Mucosa of gallbladder (tissue), 1 donor: ENCODE measurements around the gene CEP128. TPM values are rescaled to one million over a fixed set of nuclear protein-coding genes. Genes with fewer than 3 reads are reported as not detected.

Source experiments
- DNase-seq: peaks from one replicate; pipeline ENCODE4 v3.0.0-alpha.2; 2020; ENCODE audit warnings: low spot score
- total RNA-seq: library from RNA; stranded (reverse); gene quantifications from one replicate; pipeline ENCODE4 v1.2.1, GENCODE V29; 2021
- donor health status: DM: no; HTN: no; CAD: no.

The CEP128 gene
- total RNA-seq, 1 donor from 2014 or later: 4.9 TPM

GRCh38 chr14:80772504-80772903, 169.0 kb downstream of the CEP128 start:
- DNase-seq: no peak

DNA sequence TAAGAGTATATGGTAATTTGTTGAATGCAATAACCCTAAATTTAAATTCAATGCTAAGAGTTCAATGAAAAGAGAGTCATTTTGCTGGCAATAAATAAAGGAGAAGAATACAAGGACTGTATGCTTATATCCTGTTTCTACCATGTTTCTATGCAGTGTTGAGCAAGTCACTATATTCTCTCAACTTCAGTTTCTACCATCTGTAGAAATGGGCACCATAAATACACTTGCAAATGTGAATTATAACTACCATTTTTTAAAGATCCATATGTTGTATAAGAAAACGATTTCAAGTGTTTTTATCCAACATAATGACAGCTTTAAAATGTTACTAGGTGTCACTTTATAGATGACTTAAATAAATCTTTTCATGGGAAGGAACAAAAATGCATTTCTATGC, 170.3 kb downstream of the CEP128 start:
- no peak for DNase-seq

DNA sequence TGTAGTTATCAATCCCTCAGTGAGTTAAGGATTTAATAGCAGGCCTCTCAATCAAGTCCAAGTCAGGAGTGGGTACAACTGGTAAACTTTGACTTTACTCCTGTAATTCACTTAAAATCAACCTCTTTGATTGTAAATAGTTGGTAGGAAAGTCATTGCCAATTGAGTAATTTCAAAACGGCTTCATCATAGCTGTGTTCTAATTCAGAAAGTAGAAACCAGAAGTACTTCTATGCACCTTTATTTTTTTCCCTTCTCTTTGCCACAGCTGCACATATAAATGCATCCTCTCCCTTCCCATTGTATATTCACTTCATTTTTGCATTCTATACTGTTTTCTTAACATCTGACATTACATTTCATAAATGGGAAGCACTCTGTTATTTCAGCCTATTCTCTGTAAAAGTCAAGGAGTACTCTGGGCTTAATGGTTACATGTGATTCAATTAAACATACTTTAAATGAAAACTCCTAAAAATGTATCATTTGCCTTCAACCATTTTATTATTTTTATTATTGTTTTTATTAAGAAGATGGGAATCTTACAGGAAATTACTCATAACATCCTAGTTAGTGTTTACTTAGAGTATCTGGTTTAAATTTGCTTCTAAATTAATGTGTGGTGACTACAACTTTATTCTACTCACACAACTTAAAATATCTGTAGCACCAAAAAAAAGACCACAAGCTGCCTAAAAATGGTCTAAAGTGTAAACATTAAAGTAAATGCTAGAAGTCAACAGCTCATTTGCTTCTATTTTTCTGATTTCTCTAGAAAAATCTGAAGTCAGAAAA, 171.2 kb downstream of the CEP128 start:
- no peak for DNase-seq

GRCh38 chr14:80768646-80769045, 172.9 kb downstream of the CEP128 start:
- DNase-seq: no peak

- DNase-seq: no peak
Observed at GRCh38 chr14:80764921-80765507, 176.5 kb downstream of the CEP128 start.

GRCh38 chr14:80764496-80764895, 177.0 kb downstream of the CEP128 start:
- no peak for DNase-seq

- DNase-seq: no peak
Observed at GRCh38 chr14:80762641-80763228, 178.8 kb downstream of the CEP128 start.

- no peak for DNase-seq
Observed at GRCh38 chr14:80754696-80755095, 186.8 kb downstream of the CEP128 start.

GRCh38 chr14:80751285-80751684, 190.3 kb downstream of the CEP128 start:
- DNase-seq: no peak

- no peak for DNase-seq
Observed at GRCh38 chr14:80726211-80726610, 215.3 kb downstream of the CEP128 start.

- DNase-seq: no peak
Observed at GRCh38 chr14:80718940-80719339, 222.6 kb downstream of the CEP128 start.

DNA sequence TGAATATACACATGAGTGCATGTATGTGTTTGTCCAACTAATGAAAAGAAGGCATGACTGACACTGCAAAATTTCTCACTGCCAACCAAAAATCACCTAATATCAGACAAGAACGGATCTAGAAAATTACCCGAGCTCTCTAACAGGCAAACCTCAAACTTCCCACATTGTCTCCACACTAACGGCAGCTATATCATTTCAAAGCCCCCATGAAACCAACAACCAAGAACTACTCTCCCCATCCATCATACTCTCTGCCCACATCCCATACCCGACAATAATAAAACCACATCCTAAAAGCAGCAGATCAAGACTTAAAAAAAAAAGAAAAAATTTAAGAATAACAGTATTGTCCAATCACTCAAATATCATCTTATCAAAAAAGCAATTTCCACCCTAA, 227.1 kb downstream of the CEP128 start:
- no peak for DNase-seq

DNA sequence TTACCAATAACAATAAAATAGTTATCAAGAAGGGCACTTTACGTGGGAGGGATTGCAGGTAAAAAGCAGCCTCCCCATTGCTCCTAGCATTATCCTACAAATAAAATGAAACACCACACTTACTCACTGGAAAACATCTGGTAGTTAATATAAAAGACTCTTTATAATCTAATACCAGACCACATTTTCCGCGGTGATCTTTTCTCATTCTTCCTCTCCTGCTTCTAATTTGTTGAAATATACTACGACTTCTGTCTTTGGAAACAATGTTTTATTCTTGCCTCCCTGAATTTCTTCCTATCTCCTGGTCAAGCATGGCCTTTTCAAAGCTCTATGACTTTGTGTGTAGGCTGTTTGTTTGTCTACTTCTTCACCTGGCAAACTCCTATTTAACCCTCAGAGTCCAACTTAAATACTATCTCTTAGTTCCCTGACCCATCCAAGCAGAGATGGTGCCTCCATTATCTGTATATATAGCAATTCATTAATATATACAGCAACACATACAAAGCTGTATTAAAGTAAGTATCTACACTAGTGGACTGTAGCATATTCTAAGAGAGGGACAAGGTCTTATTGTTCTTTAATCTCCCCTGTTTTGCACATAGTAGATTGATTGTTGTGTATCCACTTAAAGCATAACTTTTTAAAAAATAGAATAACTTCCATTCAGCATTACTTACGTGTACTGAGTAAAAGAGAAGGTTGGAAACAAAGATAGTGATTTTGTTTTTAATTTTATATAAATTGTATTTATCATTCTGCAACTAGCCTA, 228.3 kb downstream of the CEP128 start:
- DNase-seq: no peak

DNA sequence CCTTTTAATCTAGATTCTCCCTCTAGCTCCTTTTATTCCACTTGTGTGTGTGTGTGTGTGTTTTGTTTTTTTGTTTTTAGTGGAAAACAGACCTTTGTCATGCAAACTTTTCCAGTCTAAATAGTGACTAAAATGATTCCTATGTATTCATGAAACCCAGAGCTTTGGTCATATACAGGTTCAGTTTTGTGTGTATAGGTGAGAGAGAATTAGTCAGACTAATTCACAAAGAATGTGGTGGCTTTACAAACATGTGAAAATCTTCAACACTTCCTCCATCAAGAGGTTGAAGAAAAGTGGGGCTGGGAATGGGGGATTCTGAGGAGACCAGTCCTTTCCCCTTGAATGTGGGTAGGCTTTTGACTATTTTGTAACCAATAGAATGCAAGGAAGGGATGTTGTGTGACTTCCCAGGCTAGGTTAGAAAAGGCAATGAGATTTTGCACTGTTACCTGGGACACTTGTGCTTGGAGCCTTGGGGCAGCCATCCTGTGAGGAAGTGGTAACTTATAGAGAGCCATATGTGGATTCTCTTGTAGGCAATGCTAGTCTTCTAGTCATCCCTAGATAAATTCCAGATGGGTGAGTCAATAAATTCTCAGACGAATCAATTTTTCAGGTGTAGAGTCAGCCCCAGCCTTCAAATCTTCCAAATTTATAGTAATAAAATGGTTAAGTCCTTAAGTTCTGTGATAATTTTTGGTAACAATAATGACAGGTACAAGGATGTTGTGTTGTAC, 236.1 kb downstream of the CEP128 start:
- DNase-seq: no peak

DNA sequence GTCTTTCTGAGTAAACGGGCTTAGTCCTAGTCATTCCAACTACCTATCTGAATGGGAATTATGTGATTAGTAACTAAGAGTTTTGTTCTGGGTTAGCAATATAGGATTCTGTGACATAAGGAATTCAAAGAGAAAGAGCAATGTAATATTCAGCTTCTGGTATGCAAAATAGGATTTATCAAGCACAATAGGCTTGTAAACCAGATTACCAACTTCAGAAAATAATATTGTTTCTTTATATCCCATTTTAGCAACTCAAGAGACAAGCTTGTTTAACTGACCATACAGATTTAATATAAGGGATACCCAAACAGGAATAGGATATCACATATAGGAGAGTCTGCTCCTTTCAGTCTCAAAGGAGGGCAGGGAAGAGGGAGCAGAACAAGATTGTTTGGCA, 240.9 kb downstream of the CEP128 start:
- no peak for DNase-seq

GRCh38 chr14:80699861-80700260, 241.7 kb downstream of the CEP128 start:
- no peak for DNase-seq

- no peak for DNase-seq
Observed at GRCh38 chr14:80698974-80699373, 242.6 kb downstream of the CEP128 start.

DNA sequence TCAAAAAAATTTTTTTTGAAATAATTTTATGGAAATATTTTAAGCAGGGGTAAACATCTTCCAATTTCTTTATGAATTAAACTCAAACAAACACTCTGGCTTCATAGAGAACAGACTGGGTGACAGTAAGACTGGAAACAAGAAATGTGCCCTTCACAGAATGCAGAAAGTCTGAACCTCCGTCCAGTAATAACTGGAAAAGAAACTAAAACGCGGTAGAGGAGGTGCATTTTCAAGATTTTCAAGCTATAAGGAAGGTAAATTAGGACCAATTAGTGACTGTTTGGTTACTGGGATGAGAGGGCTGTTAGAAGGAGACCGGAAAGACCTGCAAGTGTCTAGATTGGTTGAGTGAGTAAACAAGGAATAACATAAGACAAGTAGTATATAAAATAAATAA, 245.7 kb downstream of the CEP128 start:
- DNase-seq: no peak

GRCh38 chr14:80692903-80693302, 248.6 kb downstream of the CEP128 start:
- DNase-seq: no peak

DNA sequence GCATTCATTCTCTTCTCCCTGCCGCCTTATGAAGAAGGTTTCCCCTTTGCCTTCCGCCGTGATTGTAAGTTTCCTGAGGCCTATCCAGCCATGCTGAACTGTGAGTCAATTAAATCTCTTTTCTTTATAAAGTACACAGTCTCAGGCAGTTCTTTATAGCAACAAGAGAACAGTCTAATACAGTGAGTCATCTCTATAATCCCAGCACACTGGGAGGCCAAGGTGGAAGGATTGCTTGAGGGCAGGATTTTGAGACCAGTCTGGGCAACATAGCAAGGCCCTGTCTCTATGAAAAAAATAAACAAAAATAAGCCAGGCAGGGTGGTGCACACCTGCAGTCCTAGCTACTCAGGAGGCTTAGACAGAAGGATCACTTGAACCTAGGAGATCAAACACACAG, 259.9 kb downstream of the CEP128 start:
- no peak for DNase-seq

- no peak for DNase-seq
Observed at GRCh38 chr14:80679273-80679672, 262.3 kb downstream of the CEP128 start.

GRCh38 chr14:80678436-80678835, 263.1 kb downstream of the CEP128 start:
- DNase-seq: no peak
